Keratinocyte (primary cell): ENCODE measurements around the gene CHD9. TPM values are rescaled to one million over a fixed set of nuclear protein-coding genes. Genes with fewer than 3 reads are reported as not detected.

Experiments used
- DNase-seq: peaks from one replicate; pipeline ENCODE4 v3.0.0-alpha.2; 2011; ENCODE audit warnings: low read depth, missing footprints, low spot score
- FAIRE-seq: peaks from 2 replicates; lab custom pipeline; 2011; peaks lifted over from hg19 to GRCh38; lab: Jason Lieb, UNC
- H2AFZ ChIP-seq: 2 replicates; pipeline ENCODE4 v1.6.0; 2012; ENCODE audit warnings: low read length, control low read depth, inconsistent platforms; ENCODE audit not compliant: control insufficient read depth
- H3K27ac ChIP-seq: 2 replicates; pipeline ENCODE4 v1.5.1; 2011; ENCODE audit warnings: low read length; ENCODE audit not compliant: control insufficient read depth, insufficient read depth
- H3K27me3 ChIP-seq: 3 replicates; pipeline ENCODE4 v1.6.0; 2011; ENCODE audit warnings: low read length; ENCODE audit not compliant: control insufficient read depth, insufficient read depth; ENCODE audit errors: extremely low read depth
- H3K36me3 ChIP-seq, 2 experiments: 2 replicates in 1 of 2; 3 replicates in 1 of 2; pipeline ENCODE4 v1.5.1; 2011; ENCODE audit warnings: low read length in 2 of 2, mild to moderate bottlenecking in 1 of 2; ENCODE audit not compliant: control insufficient read depth in 2 of 2, insufficient read depth in 2 of 2; ENCODE audit errors: extremely low read depth in 1 of 2
- H3K4me1 ChIP-seq: 3 replicates; pipeline ENCODE4 v1.5.1; 2011; ENCODE audit warnings: low read length; ENCODE audit not compliant: control insufficient read depth, insufficient read depth; ENCODE audit errors: extremely low read depth
- H3K4me2 ChIP-seq: 3 replicates; pipeline ENCODE4 v1.6.0; 2011; ENCODE audit warnings: low read depth, low read length; ENCODE audit not compliant: control insufficient read depth, insufficient read depth; ENCODE audit errors: extremely low read depth
- H3K4me3 ChIP-seq, 3 experiments: fragments of 200-600 bp in 1 of 3; sonication (generic) in 1 of 3; 2 replicates in 2 of 3; 3 replicates in 1 of 3; pipeline ENCODE4 v1.5.1; 2011 to 2016; ENCODE audit warnings: low read length in 3 of 3, mild to moderate bottlenecking in 3 of 3, control low read depth in 2 of 3, inconsistent platforms in 1 of 3, low read depth in 1 of 3, mixed read lengths in 1 of 3, mixed run types in 1 of 3, moderate library complexity in 1 of 3; ENCODE audit not compliant: control insufficient read depth in 2 of 3, insufficient read depth in 2 of 3; ENCODE audit errors: extremely low read depth in 1 of 3
- H3K79me2 ChIP-seq: 2 replicates; pipeline ENCODE4 v1.6.0; 2012; ENCODE audit warnings: low read length; ENCODE audit not compliant: control insufficient read depth, insufficient read depth
- H3K9ac ChIP-seq: 3 replicates; pipeline ENCODE4 v1.6.0; 2011; ENCODE audit warnings: low read length; ENCODE audit not compliant: control insufficient read depth, insufficient read depth; ENCODE audit errors: extremely low read depth
- H3K9me1 ChIP-seq: 3 replicates; pipeline ENCODE4 v1.6.0; 2011; ENCODE audit warnings: low read length; ENCODE audit not compliant: control insufficient read depth, insufficient read depth; ENCODE audit errors: extremely low read depth
- H3K9me3 ChIP-seq: 2 replicates; pipeline ENCODE4 v1.5.1; 2012; ENCODE audit warnings: low read depth, low read length; ENCODE audit not compliant: control insufficient read depth
- H4K20me1 ChIP-seq: 3 replicates; pipeline ENCODE4 v1.6.0; 2011; ENCODE audit warnings: low read length; ENCODE audit not compliant: control insufficient read depth, insufficient read depth; ENCODE audit errors: extremely low read depth
- CTCF ChIP-seq, 3 experiments: IDR thresholded peaks in 1 of 3; conservative IDR thresholded peaks in 1 of 3; optimal IDR thresholded peaks in 1 of 3; 2 replicates in 2 of 3; 3 replicates in 1 of 3; pipeline versions ENCODE3 to v1.5.1; 2011; ENCODE audit warnings: low read length in 3 of 3, mild to moderate bottlenecking in 3 of 3, moderate library complexity in 2 of 3, control low read depth in 1 of 3, inconsistent platforms in 1 of 3; ENCODE audit not compliant: insufficient read depth in 2 of 3; ENCODE audit errors: extremely low read depth in 1 of 3
- EZH2 ChIP-seq: IDR thresholded peaks from one replicate; pipeline ENCODE4 v1.6.1; 2012; ENCODE audit warnings: inconsistent platforms, mild to moderate bottlenecking, low read length, moderate library complexity
- dilution Hi-C: fragments of 300-500 bp; cut with MboI; formaldehyde crosslinking; loops from one replicate; pipeline ENCODE4 v1.7.0; 2020; ENCODE audit warnings: low sequenced_read_pairs; ENCODE audit not compliant: extremely low pct_ligation_motif_present
- polyA plus RNA-seq, 5 experiments: library from polyadenylated mRNA; depleted of rRNA in 3 of 5; stranded (reverse) in 3 of 5; stranded (forward) in 1 of 5; unstranded in 1 of 5; fragments of >200 nt; gene quantifications; 1 replicate in 1 of 5; 2 replicates in 3 of 5; 3 replicates in 1 of 5; pipeline versions ENCODE4 v1.2.1 to v1.2.3, GENCODE V29; 2011 to 2012; ENCODE audit warnings: missing spikeins in 2 of 5, low read depth in 1 of 5, low replicate concordance in 1 of 5

CHD9 gene
- polyA plus RNA-seq, 1 donor (not counting 4 experiments of a cell fraction or from before 2014, with no cell fraction given), result 32.8 TPM

GRCh38 chr16:53092284-53092683 lies 37.5 kb downstream of the CHD9 start:
- Histone ChIP-seq H3K79me2 (peaks cover 31% of the 10 kb centered on the region), H4K20me1 (no peaks in the 10 kb centered on the region), H3K4me3 (no peak overlapping the region), H3K36me3 (no peaks in the 10 kb centered on the region), H3K9me3 (no peaks in the 10 kb centered on the region), H3K27me3 (no peaks in the 10 kb centered on the region), H3K9ac (no peak overlapping the region), H3K27ac (no peak overlapping the region), H3K9me1 (no peaks in the 10 kb centered on the region), H3K4me1 (peaks cover 42% of the 10 kb centered on the region), H2AFZ (no peak overlapping the region), H3K4me2 (peak overlapping the region; percentile 78)
- DNase-seq, result no peak
- TF ChIP-seq CTCF (optimal IDR thresholded peaks at IDR 0.05 in 1 of 3, IDR thresholded peaks at IDR 0.05 in 1 of 3, conservative IDR thresholded peaks at IDR 0.05 in 1 of 3; ENCODE audit: extremely low read depth in 1 of 3, insufficient read depth in 2 of 3, low read length in 3 of 3), result no peak
- no peak for TF ChIP-seq EZH2
- no peak for FAIRE-seq
- dilution Hi-C loops, result no loop called here

- H3K9ac ChIP-seq, result peak overlapping the region; percentile 47
- dilution Hi-C loops, result no loop called here
- H3K36me3 ChIP-seq, result no peaks in the 10 kb centered on the region
- H3K4me1 ChIP-seq, result peaks cover 46% of the 10 kb centered on the region
- no peak for DNase-seq
- no peaks in the 10 kb centered on the region for H3K27me3 ChIP-seq
- no peaks in the 10 kb centered on the region for H4K20me1 ChIP-seq
- peaks cover 32% of the 10 kb centered on the region for H3K79me2 ChIP-seq
- TF ChIP-seq EZH2, result no peak
- TF ChIP-seq CTCF (optimal IDR thresholded peaks at IDR 0.05 in 1 of 3, IDR thresholded peaks at IDR 0.05 in 1 of 3, conservative IDR thresholded peaks at IDR 0.05 in 1 of 3; ENCODE audit: extremely low read depth in 1 of 3, insufficient read depth in 2 of 3, low read length in 3 of 3), result no peak
- no peak overlapping the region for H3K4me3 ChIP-seq
- peak overlapping the region; percentile 37 for H3K27ac ChIP-seq
- H3K4me2 ChIP-seq, result no peak overlapping the region
- H3K9me3 ChIP-seq, result no peaks in the 10 kb centered on the region
- no peaks in the 10 kb centered on the region for H3K9me1 ChIP-seq
- H2AFZ ChIP-seq, result no peak overlapping the region
- no peak for FAIRE-seq
Observed at GRCh38 chr16:53093162-53093744, 38.5 kb downstream of the CHD9 start.
